H9 (cell line): ENCODE data around the gene MTA1. TPM values are rescaled to one million over a fixed set of nuclear protein-coding genes. Genes with fewer than 3 reads are reported as not detected.

Experiments
- DNase-seq: peaks from one replicate; pipeline ENCODE4 v3.0.0-alpha.2; 2017
- H2AFZ ChIP-seq: one replicate; pipeline ENCODE4 v1.6.1; 2013; ENCODE audit warnings: mild to moderate bottlenecking, low read length, control low read depth, moderate library complexity
- H2AK5ac ChIP-seq: 2 replicates; pipeline ENCODE4 v1.6.1; 2013; ENCODE audit warnings: low read length, control low read depth, mixed read lengths; ENCODE audit not compliant: insufficient read length
- H2BK120ac ChIP-seq: one replicate; pipeline ENCODE4 v1.6.1; 2013; ENCODE audit warnings: low read depth, mild to moderate bottlenecking, low read length, control low read depth, inconsistent platforms; ENCODE audit not compliant: poor library complexity, severe bottlenecking
- H2BK12ac ChIP-seq: 2 replicates; pipeline ENCODE4 v1.6.1; 2013; ENCODE audit warnings: low read length, control low read depth, mixed read lengths, low read depth; ENCODE audit not compliant: insufficient read length
- H2BK15ac ChIP-seq: 2 replicates; pipeline ENCODE4 v1.6.1; 2013; ENCODE audit warnings: low read depth, low read length, control low read depth
- H2BK20ac ChIP-seq: one replicate; pipeline ENCODE4 v1.6.1; 2013; ENCODE audit warnings: low read depth, mild to moderate bottlenecking, low read length, control low read depth, inconsistent platforms; ENCODE audit not compliant: poor library complexity, severe bottlenecking
- H2BK5ac ChIP-seq: 2 replicates; pipeline ENCODE4 v1.6.1; 2013; ENCODE audit warnings: low read length, control low read depth, mixed read lengths; ENCODE audit not compliant: insufficient read length
- H3K14ac ChIP-seq: 2 replicates; pipeline ENCODE4 v1.6.1; 2013; ENCODE audit warnings: low read length, control low read depth; ENCODE audit not compliant: insufficient read depth
- H3K18ac ChIP-seq: 2 replicates; pipeline ENCODE4 v1.6.1; 2013; ENCODE audit warnings: low read depth, mild to moderate bottlenecking, mixed read lengths, low read length, control low read depth; ENCODE audit not compliant: insufficient read length
- H3K23ac ChIP-seq: 2 replicates; pipeline ENCODE4 v1.6.1; 2013; ENCODE audit warnings: low read length, control low read depth, mixed read lengths, low read depth; ENCODE audit not compliant: insufficient read length
- H3K23me2 ChIP-seq: 2 replicates; pipeline ENCODE4 v1.6.1; 2013; ENCODE audit warnings: low read depth, mild to moderate bottlenecking, mixed read lengths, low read length, control low read depth; ENCODE audit not compliant: insufficient read length, poor library complexity, severe bottlenecking
- H3K27ac ChIP-seq: 2 replicates; pipeline ENCODE4 v1.5.1; 2013; ENCODE audit warnings: low read length, control low read depth, mixed read lengths, low read depth; ENCODE audit not compliant: insufficient read length
- H3K27me3 ChIP-seq: 2 replicates; pipeline ENCODE4 v1.6.1; 2013; ENCODE audit warnings: low read length, control low read depth, inconsistent platforms; ENCODE audit not compliant: insufficient read depth
- H3K4ac ChIP-seq: 2 replicates; pipeline ENCODE4 v1.6.1; 2013; ENCODE audit warnings: low read depth, mild to moderate bottlenecking, control low read depth, inconsistent platforms, low read length, moderate library complexity
- H3K4me1 ChIP-seq: 2 replicates; pipeline ENCODE4 v1.6.1; 2013; ENCODE audit warnings: low read length, control low read depth, inconsistent platforms; ENCODE audit not compliant: insufficient read depth
- H3K4me2 ChIP-seq: 2 replicates; pipeline ENCODE4 v1.6.1; 2013; ENCODE audit warnings: low read length, control low read depth, mixed read lengths; ENCODE audit not compliant: insufficient read length, insufficient read depth
- H3K56ac ChIP-seq: 2 replicates; pipeline ENCODE4 v1.6.1; 2013; ENCODE audit warnings: low read depth, mild to moderate bottlenecking, mixed read lengths, low read length, control low read depth; ENCODE audit not compliant: insufficient read length
- H3K79me1 ChIP-seq: 2 replicates; pipeline ENCODE4 v1.6.1; 2013; ENCODE audit warnings: low read depth, mild to moderate bottlenecking, moderate library complexity, low read length, control low read depth, inconsistent platforms; ENCODE audit not compliant: insufficient read depth, poor library complexity, severe bottlenecking
- H3K79me2 ChIP-seq: 2 replicates; pipeline ENCODE4 v1.6.1; 2013; ENCODE audit warnings: low read length, control low read depth, inconsistent platforms; ENCODE audit not compliant: insufficient read depth
- H3K9ac ChIP-seq: 2 replicates; pipeline ENCODE4 v1.6.1; 2013; ENCODE audit warnings: low read length, control low read depth, mixed read lengths; ENCODE audit not compliant: insufficient read length; ENCODE audit errors: extremely low read depth
- H3K9me3 ChIP-seq: one replicate; pipeline ENCODE4 v1.6.1; 2013; ENCODE audit warnings: low read depth, low read length, inconsistent platforms; ENCODE audit not compliant: control insufficient read depth
- H3T11ph ChIP-seq: one replicate; pipeline ENCODE4 v1.6.1; 2013; ENCODE audit warnings: mild to moderate bottlenecking, low read length, control low read depth, inconsistent platforms
- H4K20me1 ChIP-seq: one replicate; pipeline ENCODE4 v1.6.1; 2013; ENCODE audit not compliant: control insufficient read depth, insufficient read length, insufficient read depth
- H4K5ac ChIP-seq: 2 replicates; pipeline ENCODE4 v1.6.1; 2013; ENCODE audit warnings: low read depth, mild to moderate bottlenecking, mixed read lengths, low read length, control low read depth; ENCODE audit not compliant: insufficient read length
- H4K8ac ChIP-seq: replicated peaks from 2 replicates; pipeline ENCODE4 v1.6.1; 2013; ENCODE audit warnings: low read length, control low read depth, mixed read lengths, low read depth; ENCODE audit not compliant: insufficient read length
- H4K91ac ChIP-seq: 2 replicates; pipeline ENCODE4 v1.6.1; 2013; ENCODE audit warnings: low read depth, mild to moderate bottlenecking, moderate library complexity, mixed read lengths, low read length, control low read depth; ENCODE audit not compliant: insufficient read length
- H3K27ac Mint-ChIP-seq, 3 experiments: 2 replicates in 2 of 3; 3 replicates in 1 of 3; pipeline ENCODE4 v1.8.0; 2020 to 2021; ENCODE audit warnings: mixed read lengths in 3 of 3, mild to moderate bottlenecking in 1 of 3, moderate library complexity in 1 of 3
- H3K27me3 Mint-ChIP-seq: 2 replicates; pipeline ENCODE4 v1.8.0; 2021; ENCODE audit warnings: low read depth, mild to moderate bottlenecking, moderate library complexity, mixed read lengths
- H3K36me3 Mint-ChIP-seq, 3 experiments: 2 replicates in 2 of 3; 3 replicates in 1 of 3; pipeline ENCODE4 v1.8.0; 2020 to 2021; ENCODE audit warnings: low read depth in 3 of 3, mixed read lengths in 3 of 3; ENCODE audit not compliant: insufficient read depth in 1 of 3
- H3K4me1 Mint-ChIP-seq, 2 experiments: 2 replicates each; pipeline ENCODE4 v1.8.0; 2020; ENCODE audit warnings: mixed read lengths in 2 of 2
- H3K4me3 Mint-ChIP-seq, 2 experiments: 2 replicates in 1 of 2; 3 replicates in 1 of 2; pipeline ENCODE4 v1.8.0; 2020 to 2021; ENCODE audit warnings: mild to moderate bottlenecking in 2 of 2, mixed read lengths in 2 of 2, moderate library complexity in 1 of 2
- H3K9me3 Mint-ChIP-seq, 2 experiments: 2 replicates in 1 of 2; 3 replicates in 1 of 2; pipeline ENCODE4 v1.8.0; 2020; ENCODE audit warnings: mild to moderate bottlenecking in 2 of 2, mixed read lengths in 2 of 2, moderate library complexity in 1 of 2
- CTCF ChIP-seq: fragments of 200-600 bp; sonication (generic); conservative IDR thresholded peaks from 3 replicates; pipeline ENCODE4 v1.8.0; 2021; ENCODE audit warnings: antibody characterized with exemption, mild to moderate bottlenecking
- WGBS: extraction: QIAGEN DNeasy Blood & Tissue Kit; methylation state at CpG from one replicate; pipeline ENCODE4 v1.1.7; 2013; ENCODE audit warnings: missing lambda C conversion rate, low lambda C conversion rate, mixed read lengths; ENCODE audit not compliant: insufficient read length; ENCODE audit errors: extremely low coverage; 5-methylcytosine and 5-hydroxymethylcytosine counted together
- total RNA-seq: library from RNA; stranded (reverse); gene quantifications from 2 replicates; pipeline ENCODE4 v1.2.1, GENCODE V29; 2021

MTA1 gene
- total RNA-seq, 1 experiment from 2014 or later, result 230 TPM

DNA sequence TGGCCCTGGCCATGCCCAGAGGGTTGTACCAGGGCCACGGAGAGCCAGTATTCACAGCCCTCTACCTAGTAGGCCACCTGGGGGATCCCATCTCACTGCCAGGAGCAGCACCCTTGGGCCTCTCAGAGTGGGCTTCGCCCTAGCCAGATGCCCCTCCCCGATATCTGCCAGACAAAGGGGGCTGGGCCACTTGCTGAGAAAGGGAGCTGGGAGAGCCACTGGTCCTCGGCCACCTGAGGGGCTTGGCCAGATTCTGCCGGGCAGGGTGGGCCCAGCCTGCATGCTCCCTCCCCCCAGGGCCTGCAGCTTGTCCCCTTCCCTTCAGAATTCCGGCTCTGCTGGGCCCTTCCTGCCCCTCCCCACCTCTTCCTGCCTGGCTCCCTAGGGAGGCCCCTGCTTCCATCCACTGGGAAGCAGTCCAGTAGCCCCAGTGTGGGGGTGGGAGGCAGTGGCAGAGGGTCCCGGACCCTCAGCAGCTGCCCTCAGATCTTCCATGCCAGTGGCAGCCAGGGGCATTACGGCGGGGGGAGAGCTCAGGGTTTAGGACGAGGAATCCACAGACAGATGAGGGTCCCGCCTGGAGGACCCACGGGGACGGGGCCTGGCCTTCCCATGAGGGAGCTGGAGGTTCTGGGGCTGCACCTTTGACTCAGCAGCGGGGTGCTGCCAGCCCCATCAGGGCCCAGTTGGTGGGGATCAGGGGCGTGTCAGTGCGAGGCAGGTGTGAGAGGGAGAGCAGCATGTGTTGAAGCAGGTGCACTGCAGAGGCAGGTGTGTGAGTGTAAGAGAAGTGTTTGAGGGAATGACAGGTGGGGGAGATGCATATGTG, 57.4 kb downstream of the MTA1 start:
- no peaks in the 10 kb centered on the region for H3K79me1 ChIP-seq
- peaks cover 0 to 3% of the 10 kb centered on the region in 2 experiments; a peak in 1 of 5 replicates for H3K9me3 Mint-ChIP-seq
- H3K4me1 Mint-ChIP-seq, result peaks cover 6 to 31% of the 10 kb centered on the region in 2 experiments
- H4K20me1 ChIP-seq, result no peaks in the 10 kb centered on the region
- no peak overlapping the region for H3K18ac ChIP-seq
- peak overlapping the region; percentile 28 for H4K91ac ChIP-seq
- H3K14ac ChIP-seq, result no peak overlapping the region
- no peak overlapping the region for H2AFZ ChIP-seq
- H3K23me2 ChIP-seq, result peaks cover 12% of the 10 kb centered on the region
- H3K4me3 Mint-ChIP-seq, result no peak overlapping the region
- no peaks in the 10 kb centered on the region for H3K9me3 ChIP-seq
- no peak overlapping the region for H3K9ac ChIP-seq
- WGBS, result no CpG with 5 or more reads among the region's 16 CpGs
- no peak overlapping the region for H3T11ph ChIP-seq
- no peak overlapping the region for H3K4ac ChIP-seq
- no peaks in the 10 kb centered on the region; the same call in 1 of the 2 replicates for H3K4me1 ChIP-seq
- no peak overlapping the region for H2BK15ac ChIP-seq
- no peak overlapping the region for H3K27ac Mint-ChIP-seq
- H3K79me2 ChIP-seq, result no peaks in the 10 kb centered on the region
- no peak overlapping the region for H2BK120ac ChIP-seq
- no peaks in the 10 kb centered on the region for H3K36me3 Mint-ChIP-seq
- no peak overlapping the region for H4K5ac ChIP-seq
- no peak for TF ChIP-seq CTCF
- no peak overlapping the region for H2AK5ac ChIP-seq
- no peak for DNase-seq
- no peak overlapping the region for H3K4me2 ChIP-seq
- no peak overlapping the region for H2BK12ac ChIP-seq
- H2BK20ac ChIP-seq, result no peak overlapping the region
- no peak overlapping the region for H3K27ac ChIP-seq
- no peak overlapping the region for H4K8ac ChIP-seq
- H3K27me3 Mint-ChIP-seq, result peaks cover 62% of the 10 kb centered on the region
- H3K56ac ChIP-seq, result no peak overlapping the region
- no peak overlapping the region for H3K23ac ChIP-seq
- peaks cover 36% of the 10 kb centered on the region for H3K27me3 ChIP-seq
- H2BK5ac ChIP-seq, result no peak overlapping the region
